Measurements from ENCODE around the gene NBEA. TPM values are rescaled to one million over a fixed set of nuclear protein-coding genes. Genes with fewer than 3 reads are reported as not detected.

The NBEA gene
- total RNA-seq, 1 donor from 2014 or later, result 10.8 TPM

GRCh38 chr13:35501661-35502235 is 559.7 kb downstream of the NBEA start:
- H3K4me1 Mint-ChIP-seq, result peaks cover 25% of the 10 kb centered on the region
- peaks cover 43% of the 10 kb centered on the region for H3K27me3 Mint-ChIP-seq (ENCODE audit: low read depth)
- no peak overlapping the region for H3K27ac Mint-ChIP-seq (ENCODE audit: unreplicated experiment)
- H3K9me3 Mint-ChIP-seq, result no peaks in the 10 kb centered on the region
- H3K36me3 Mint-ChIP-seq (ENCODE audit: low read depth), result no peaks in the 10 kb centered on the region
- H3K4me3 Mint-ChIP-seq, result no peak overlapping the region
- TF ChIP-seq CTCF (conservative IDR thresholded peaks at IDR 0.05), result no peak
- no peak for DNase-seq (ENCODE audit: low read depth, low spot score)

GRCh38 chr13:35502456-35502855 is 560.4 kb downstream of the NBEA start:
- no peak for TF ChIP-seq CTCF (conservative IDR thresholded peaks at IDR 0.05)

DNA sequence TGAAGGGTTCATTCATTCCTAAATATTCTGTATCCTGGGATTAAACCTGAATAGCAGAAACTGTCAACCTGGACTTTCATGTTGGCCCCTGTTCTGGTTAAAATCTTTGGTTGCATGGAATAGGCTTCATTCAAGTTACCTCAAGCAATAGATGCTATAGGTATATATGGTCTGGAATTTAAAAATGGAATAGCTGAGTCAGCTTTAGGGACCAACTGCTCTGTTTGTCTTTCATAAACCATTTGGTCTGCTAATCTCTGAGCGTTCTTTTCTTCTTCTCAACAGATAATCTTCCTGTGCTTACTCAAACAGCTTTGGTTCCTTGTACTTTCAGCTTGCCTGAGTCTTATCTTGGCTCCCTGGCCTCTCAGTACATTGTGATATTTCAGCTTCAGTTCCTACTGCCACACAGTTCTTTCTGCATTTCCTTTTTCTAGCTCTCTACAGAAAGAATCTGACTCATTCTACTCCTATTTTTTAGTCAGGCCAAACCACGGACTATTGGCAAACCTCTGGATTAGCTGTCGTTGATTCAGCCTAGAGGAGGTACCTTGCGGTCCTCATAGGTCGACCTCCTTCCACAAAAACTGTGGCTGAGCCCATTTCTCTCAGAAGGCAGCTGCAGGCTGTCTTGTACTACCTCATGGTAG is 570.3 kb downstream of the NBEA start:
- H3K4me3 Mint-ChIP-seq, result no peak overlapping the region
- H3K4me1 Mint-ChIP-seq, result no peaks in the 10 kb centered on the region
- no peaks in the 10 kb centered on the region for H3K27me3 Mint-ChIP-seq (ENCODE audit: low read depth)
- no peaks in the 10 kb centered on the region for H3K9me3 Mint-ChIP-seq
- TF ChIP-seq CTCF (conservative IDR thresholded peaks at IDR 0.05), result no peak
- no peak for DNase-seq (ENCODE audit: low read depth, low spot score)
- H3K27ac Mint-ChIP-seq (ENCODE audit: unreplicated experiment), result no peak overlapping the region
- no peaks in the 10 kb centered on the region for H3K36me3 Mint-ChIP-seq (ENCODE audit: low read depth)

More at GRCh38 chr13:35502456-35502855, 560.4 kb downstream of the NBEA start:
- DNase-seq (ENCODE audit: low read depth, low spot score), result no peak
- Mint-ChIP-seq H3K36me3 (ENCODE audit: low read depth) (no peaks in the 10 kb centered on the region), H3K9me3 (no peaks in the 10 kb centered on the region), H3K4me1 (peaks cover 25% of the 10 kb centered on the region), H3K4me3 (no peak overlapping the region), H3K27me3 (ENCODE audit: low read depth) (peaks cover 43% of the 10 kb centered on the region), H3K27ac (ENCODE audit: unreplicated experiment) (no peak overlapping the region)

DNA sequence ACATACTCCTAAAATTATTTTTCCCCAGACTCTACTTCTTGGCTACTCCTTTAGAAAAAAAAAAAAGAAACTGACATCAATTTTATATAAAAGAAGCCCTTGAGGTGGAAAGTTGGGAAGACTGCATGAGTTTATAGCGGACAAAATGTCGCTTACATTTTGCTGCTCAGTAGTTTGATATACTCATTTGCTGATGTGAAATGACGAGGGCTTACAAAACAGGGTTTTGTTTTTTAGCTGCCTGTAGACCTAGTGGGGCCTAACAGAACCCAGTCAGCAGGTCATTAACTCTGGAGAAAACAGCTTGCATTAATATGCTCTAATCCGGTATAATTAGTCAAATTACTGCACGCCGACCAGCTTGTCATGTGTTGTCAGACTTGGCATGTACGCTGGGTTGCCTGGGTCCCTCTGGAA is 572.0 kb downstream of the NBEA start:
- H3K9me3 Mint-ChIP-seq, result no peaks in the 10 kb centered on the region
- TF ChIP-seq CTCF (conservative IDR thresholded peaks at IDR 0.05), result no peak
- no peak overlapping the region for H3K4me3 Mint-ChIP-seq
- no peaks in the 10 kb centered on the region for H3K27me3 Mint-ChIP-seq (ENCODE audit: low read depth)
- DNase-seq (ENCODE audit: low read depth, low spot score), result no peak
- H3K4me1 Mint-ChIP-seq, result no peaks in the 10 kb centered on the region
- H3K27ac Mint-ChIP-seq (ENCODE audit: unreplicated experiment), result no peak overlapping the region
- no peaks in the 10 kb centered on the region for H3K36me3 Mint-ChIP-seq (ENCODE audit: low read depth)

DNA sequence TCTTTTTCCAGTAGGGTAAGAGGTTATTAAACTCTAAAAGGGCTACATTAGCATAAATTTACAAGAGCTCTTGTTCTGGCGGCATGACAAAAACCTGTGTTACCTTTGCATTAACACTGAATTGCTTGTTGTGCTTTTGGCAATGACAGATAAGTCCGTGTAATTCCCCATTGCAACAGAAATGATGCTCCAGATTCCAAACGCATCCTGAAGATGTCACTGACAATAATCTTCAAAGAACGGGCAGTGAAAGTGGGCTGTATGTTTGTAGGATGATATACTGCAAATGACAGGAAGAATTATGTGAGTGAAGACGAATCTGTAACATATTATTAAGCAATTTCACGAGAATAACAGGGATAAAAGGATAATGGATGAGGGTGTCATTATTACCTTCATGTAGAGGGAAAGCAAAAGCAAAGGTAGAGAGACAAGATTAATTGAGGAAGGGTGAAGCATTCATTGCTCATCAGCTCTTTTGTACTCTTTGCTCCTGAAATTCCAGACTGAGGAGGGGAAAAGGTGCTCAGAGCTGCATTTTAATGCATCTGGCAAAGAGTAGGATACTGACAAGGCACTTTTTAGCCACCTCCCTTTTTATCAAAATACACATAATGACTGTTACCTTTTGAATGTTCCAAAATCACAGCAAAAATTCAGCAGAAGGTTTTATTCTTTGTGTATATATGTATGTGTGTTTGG is 572.9 kb downstream of the NBEA start:
- Mint-ChIP-seq H3K36me3 (ENCODE audit: low read depth) (no peaks in the 10 kb centered on the region), H3K9me3 (no peaks in the 10 kb centered on the region), H3K27me3 (ENCODE audit: low read depth) (no peaks in the 10 kb centered on the region), H3K27ac (ENCODE audit: unreplicated experiment) (no peak overlapping the region), H3K4me3 (no peak overlapping the region), H3K4me1 (no peaks in the 10 kb centered on the region)
- DNase-seq (ENCODE audit: low read depth, low spot score), result no peak
- TF ChIP-seq CTCF (conservative IDR thresholded peaks at IDR 0.05), result no peak
